ENCODE results near the gene ZBTB48. TPM values are rescaled to one million over a fixed set of nuclear protein-coding genes. Genes with fewer than 3 reads are reported as not detected.
A peak's percentile ranks its signal among the peaks of the same experiment; 100 is the strongest.

ZBTB48 gene
- total and polyA plus RNA-seq, 8 donors, result 22.6 to 139 (median 47.3) TPM

DNA sequence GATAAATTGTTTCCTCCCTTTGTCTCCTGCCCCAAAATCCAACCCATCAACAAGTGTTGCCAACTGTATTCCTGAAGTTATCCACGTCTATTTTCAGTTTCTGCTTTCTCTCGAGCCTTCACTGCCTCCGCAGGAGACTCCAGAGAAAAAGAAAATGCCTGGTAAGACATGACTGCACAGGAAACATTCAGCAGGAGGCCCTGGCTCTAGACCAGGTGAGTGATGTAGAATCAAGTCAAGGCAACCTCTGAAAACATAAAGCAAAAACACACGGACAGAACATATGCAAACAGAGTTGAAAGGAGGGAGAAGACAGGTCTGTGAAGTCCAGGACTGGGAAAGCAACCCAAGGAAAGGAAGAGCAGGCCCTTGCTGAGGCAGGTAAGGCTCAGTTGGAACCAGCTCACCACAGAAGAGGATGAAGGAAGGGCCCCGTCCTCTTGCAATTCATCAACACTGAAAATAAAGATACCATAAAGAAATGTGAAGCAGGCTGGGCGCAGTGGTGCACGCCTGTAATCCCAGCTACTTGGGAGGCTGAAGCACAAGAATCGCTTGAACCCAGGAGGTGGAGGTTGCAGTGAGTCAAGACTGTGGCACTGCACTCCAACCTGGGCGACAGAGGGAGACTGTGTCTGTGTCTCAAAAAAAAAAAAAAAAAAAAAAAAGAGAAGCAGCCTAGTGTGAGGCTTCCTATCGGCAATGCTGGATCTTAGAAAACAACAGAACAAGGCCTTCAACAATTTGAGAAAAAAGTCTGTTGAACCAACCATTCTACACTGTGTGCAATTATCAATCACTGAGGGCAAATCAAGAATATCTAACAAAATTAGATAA is 34.3 kb upstream of the ZBTB48 start:
- intact Hi-C loops (cut with DNase I; ENCODE audit: low total_unique reads), result no loop called here
- H3K9me3 ChIP-seq, result no peaks in the 10 kb centered on the region
- DNase-seq, result no peak
- H3K27me3 ChIP-seq, result no peaks in the 10 kb centered on the region
- TF ChIP-seq, protein P1, sequence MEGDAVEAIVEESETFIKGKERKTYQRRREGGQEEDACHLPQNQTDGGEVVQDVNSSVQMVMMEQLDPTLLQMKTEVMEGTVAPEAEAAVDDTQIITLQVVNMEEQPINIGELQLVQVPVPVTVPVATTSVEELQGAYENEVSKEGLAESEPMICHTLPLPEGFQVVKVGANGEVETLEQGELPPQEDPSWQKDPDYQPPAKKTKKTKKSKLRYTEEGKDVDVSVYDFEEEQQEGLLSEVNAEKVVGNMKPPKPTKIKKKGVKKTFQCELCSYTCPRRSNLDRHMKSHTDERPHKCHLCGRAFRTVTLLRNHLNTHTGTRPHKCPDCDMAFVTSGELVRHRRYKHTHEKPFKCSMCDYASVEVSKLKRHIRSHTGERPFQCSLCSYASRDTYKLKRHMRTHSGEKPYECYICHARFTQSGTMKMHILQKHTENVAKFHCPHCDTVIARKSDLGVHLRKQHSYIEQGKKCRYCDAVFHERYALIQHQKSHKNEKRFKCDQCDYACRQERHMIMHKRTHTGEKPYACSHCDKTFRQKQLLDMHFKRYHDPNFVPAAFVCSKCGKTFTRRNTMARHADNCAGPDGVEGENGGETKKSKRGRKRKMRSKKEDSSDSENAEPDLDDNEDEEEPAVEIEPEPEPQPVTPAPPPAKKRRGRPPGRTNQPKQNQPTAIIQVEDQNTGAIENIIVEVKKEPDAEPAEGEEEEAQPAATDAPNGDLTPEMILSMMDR (IDR thresholded peaks at IDR 0.05), result no peak
- TF ChIP-seq POLR2A (IDR thresholded peaks at IDR 0.05), result no peak
- no peaks in the 10 kb centered on the region for H3K4me1 ChIP-seq
- 62 to 76% (median 69%) methylated on average over 10 of the region's 10 CpGs for WGBS, 5 donors
- peaks cover 70 to 100% (median 100%) of the 10 kb centered on the region in 4 donors for H3K36me3 ChIP-seq
- no peak overlapping the region for H3K4me3 ChIP-seq
- no peak overlapping the region for H3K27ac ChIP-seq

- 64 to 77% (median 70%) methylated on average over 5 of the region's 5 CpGs for WGBS, 5 donors
- no peak for DNase-seq
- Histone ChIP-seq H3K27me3 (no peaks in the 10 kb centered on the region), H3K27ac (no peak overlapping the region), H3K9me3 (no peaks in the 10 kb centered on the region), H3K36me3 (peaks cover 70 to 100% (median 100%) of the 10 kb centered on the region in 4 donors), H3K4me3 (no peak overlapping the region), H3K4me1 (peaks cover 0 to 4% (median 4%) of the 10 kb centered on the region in 4 donors)
- no peak for TF ChIP-seq POLR2A (IDR thresholded peaks at IDR 0.05)
- intact Hi-C loops (cut with DNase I; ENCODE audit: low total_unique reads), result no loop called here
These were observed 33.5 kb upstream of the ZBTB48 start for GRCh38 chr1:6546326-6546725.

DNA sequence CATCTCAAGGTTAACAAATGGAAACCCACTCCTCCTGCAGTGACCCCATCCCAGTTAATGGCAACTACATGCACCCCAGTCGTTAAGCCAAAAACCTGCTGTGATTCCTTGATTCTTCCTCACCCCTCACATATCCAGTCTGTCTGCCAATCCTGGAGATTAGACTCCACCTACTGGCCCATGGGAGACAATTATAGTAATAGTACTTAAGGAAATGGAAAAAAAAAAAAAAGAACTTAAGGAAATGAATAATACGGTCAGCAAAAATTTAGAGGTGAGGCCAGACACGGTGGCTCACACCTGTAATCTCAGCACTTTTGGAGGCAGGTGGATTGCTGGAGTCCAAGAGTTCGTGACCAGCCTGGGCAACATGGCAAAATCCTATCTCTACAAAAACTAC is 32.5 kb upstream of the ZBTB48 start:
- no peak overlapping the region for H3K4me3 ChIP-seq
- intact Hi-C loops (cut with DNase I; ENCODE audit: low total_unique reads), result no loop called here
- peaks cover under 1 to 11% (median 8%) of the 10 kb centered on the region in 4 donors for H3K4me1 ChIP-seq
- H3K36me3 ChIP-seq, result peaks cover 70 to 92% (median 90%) of the 10 kb centered on the region in 4 donors
- DNase-seq, result no peak
- no peak overlapping the region for H3K27ac ChIP-seq
- no peaks in the 10 kb centered on the region for H3K27me3 ChIP-seq
- TF ChIP-seq POLR2AphosphoS5 (IDR thresholded peaks at IDR 0.05) (no peak), EP300 (IDR thresholded peaks at IDR 0.05) (no peak), POLR2A (IDR thresholded peaks at IDR 0.05) (no peak)
- 62 to 69% (median 66%) methylated on average over 4 of the region's 4 CpGs for WGBS, 5 donors
- no peaks in the 10 kb centered on the region for H3K9me3 ChIP-seq

GRCh38 chr1:6554031-6554906 is 25.5 kb upstream of the ZBTB48 start, which contains the start of gene NOL9:
TSS of gene NOL9 (minus strand) at chr1:6554513. CDS start at chr1:6554502, 11 bp downstream.
- WGBS, 5 donors, result 1 to 6% (median 1%) methylated on average over 12 to 87 of the region's 87 CpGs
- intact Hi-C loops (cut with DNase I; ENCODE audit: low total_unique reads), result no loop called here
- peaks cover 22 to 37% (median 35%) of the 10 kb centered on the region in 4 donors for H3K4me1 ChIP-seq
- H3K9me3 ChIP-seq, result no peaks in the 10 kb centered on the region
- DNase-seq, result peak; percentile 94 to 98
- peak within 1 kb of the TSS; percentile 76 to 91 (median 86) for H3K27ac ChIP-seq
- peak within 1 kb of the TSS; percentile 87 to 98 (median 94) for H3K4me3 ChIP-seq
- H3K36me3 ChIP-seq, result peaks cover 10 to 22% (median 21%) of the 10 kb centered on the region in 4 donors
- H3K27me3 ChIP-seq, result no peaks in the 10 kb centered on the region
- TF ChIP-seq EP300 (IDR thresholded peaks at IDR 0.05), result no peak
- TF ChIP-seq POLR2AphosphoS5 (IDR thresholded peaks at IDR 0.05), result peak; percentile 12 to 89 (median 37)
- TF ChIP-seq, protein P1 (IDR thresholded peaks at IDR 0.05), result peak in 5 of 7 experiments; percentile 88 to 98 (median 95)
- TF ChIP-seq POLR2A (IDR thresholded peaks at IDR 0.05), result no peak

Measured in stomach (tissue), 9 donors.